GM21528 (cell line): ENCODE measurements around the gene AGBL4.

Experiments
- ATAC-seq: cut with Tn5 transposase; IDR thresholded peaks from one replicate; pipeline ENCODE4 v1.9.1; 2021; ENCODE audit warnings: mild to moderate bottlenecking, moderate library complexity; ENCODE audit not compliant: unreplicated experiment, low FRiP score

Gene AGBL4

DNA sequence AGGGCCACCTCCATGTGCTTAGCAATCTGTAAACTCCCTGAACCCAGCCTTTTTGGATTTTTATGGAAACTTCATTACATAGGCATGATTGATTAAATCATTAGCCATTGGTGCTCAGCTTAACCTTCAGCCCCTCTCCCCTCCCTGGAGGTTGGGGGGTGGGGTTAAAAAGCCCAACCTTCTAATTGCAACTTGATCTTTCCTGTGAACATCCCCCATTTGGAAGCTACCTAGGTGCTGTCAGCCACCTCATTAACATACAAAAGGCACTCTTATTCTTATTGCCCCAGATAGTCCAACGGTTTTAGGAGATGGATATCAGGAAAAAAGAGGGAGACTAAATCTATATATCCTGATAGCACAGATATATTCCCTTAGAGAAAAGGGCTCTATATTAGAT is 823.0 kb downstream of the AGBL4 start:
- no peak for ATAC-seq

DNA sequence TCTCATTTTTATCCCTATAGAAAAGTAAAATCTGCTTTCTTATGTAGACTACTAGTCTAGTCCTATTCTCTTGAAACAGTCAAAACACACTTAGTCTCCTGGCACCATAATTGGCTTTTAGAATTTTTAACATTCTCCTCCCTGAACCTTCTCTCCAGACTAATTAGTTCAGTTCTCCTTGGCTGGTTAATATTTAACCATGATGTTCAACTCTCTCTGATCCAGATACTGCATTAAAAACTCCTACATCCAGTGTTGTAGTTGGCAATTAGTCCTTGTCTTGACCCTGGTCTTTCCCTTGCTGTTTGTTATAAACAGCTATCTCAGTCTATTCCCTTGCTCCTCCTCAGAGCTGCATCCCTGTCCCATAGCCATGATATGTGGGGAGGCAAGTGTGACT is 824.2 kb downstream of the AGBL4 start:
- no peak for ATAC-seq

DNA sequence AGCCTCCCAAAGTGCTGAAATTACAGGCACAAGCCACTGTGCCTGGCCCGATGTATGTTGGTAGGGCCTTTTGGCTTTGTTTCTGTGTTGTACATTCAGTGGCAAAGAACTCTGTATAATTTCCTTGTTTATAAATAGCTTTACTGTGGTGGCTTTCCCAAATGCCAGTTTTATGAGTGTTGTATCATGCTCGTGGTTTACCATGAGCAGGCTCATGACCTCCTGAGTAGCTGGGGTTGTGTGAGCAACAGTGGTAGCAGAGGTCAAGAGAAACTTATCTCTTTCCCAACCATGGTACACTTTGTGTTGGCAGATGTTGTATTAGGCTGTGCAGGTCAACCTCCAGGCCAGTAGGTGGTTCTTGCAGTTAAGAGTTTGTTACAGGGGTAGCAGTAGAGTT is 826.7 kb downstream of the AGBL4 start:
- ATAC-seq: no peak

DNA sequence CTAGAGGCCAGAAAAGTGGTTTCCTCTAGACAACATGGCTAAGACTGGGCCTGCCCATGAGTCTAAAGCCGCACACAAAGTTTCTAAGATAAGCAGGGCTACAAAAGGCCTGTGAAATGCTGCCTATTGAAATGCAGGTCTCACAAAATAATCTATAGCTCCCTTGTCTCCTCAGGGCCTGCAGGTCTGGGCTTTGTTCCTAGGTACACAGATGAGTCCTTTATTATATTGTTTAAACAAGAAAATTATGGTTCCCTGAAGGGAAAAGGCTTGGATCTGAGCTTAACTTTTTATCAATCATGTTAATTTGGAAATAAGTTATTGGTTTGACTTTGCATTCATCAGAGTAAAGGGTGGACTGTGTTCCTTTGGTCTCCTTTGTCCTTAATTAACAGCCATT is 833.6 kb downstream of the AGBL4 start:
- ATAC-seq: no peak

DNA sequence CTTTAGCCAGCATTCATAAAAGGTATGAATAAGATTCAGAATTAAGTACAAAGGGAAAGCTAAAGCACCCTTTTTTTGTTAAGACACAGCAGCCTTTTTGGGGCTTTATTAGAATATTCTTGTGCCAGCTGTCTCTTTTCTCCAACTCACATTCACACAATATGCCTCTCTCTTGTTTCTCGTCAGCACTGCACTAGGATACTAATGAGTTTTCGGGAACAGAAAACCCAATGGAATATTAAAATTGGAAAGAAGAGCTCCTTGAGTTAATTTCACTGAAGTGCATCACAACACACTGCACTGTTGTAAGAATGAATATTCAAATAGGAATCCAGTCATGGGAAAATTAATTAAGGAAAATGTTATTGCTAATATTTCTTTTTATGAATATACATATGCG is 836.7 kb downstream of the AGBL4 start:
- ATAC-seq: no peak

DNA sequence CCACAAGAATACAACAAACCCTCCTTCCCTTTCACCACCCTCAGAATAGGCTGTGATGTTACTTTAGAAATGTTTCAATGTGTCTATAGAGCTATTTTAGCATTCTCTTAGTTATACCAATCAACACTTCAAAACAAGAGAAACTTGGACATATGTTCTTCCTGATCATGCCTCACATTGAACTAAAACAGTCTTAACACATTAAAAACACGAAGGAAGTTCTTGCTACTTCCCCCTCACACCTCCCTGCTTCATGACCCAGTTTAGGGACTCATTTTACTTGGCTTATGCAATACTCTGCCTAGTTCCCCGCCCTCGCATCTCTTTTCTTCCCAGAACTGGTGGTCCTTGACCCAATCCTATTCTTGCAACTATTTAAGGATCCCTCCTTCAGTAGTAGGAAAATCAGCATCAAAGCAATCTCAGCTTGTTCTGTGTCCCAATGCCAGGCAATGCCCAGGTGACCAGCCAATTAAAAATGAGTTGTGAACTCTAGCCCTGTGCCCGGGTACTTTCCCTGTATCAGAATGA is 838.2 kb downstream of the AGBL4 start:
- no peak for ATAC-seq

DNA sequence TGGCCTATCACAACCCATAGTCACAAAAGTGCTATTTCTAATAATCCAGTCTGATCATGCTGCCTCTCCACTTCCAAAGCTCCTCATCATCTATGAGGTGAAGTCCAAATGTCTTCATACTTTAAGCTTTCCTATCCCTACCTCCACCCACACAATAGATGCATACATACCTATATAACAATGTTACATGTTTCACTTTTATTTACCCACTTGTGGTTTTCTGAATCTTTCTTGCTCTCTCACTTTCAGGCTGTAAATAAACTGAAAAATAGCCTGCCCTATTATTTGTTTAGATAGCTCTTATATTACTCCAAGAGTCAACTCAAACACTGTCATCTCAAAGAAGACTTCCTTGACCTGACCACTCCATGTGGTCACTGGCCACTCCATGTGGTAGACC is 840.3 kb downstream of the AGBL4 start:
- no peak for ATAC-seq

DNA sequence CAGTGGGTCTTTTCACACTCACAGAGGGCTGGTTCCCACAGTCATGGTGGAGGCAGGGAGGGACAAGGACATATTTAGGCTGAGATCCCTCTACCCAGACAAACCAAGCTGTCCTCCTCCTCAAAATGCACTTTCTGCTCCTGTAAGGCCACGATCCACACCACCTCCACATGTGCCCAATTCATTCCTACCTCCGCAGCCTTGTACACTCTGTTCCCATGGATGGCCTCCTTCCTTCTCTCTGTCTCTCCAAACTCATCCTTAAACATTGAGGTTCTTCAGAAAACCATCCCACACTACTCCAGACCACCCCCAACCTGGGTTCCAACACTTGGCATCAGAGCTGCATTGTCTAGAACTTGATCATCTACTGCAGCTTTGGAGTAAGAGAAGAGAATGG is 842.7 kb downstream of the AGBL4 start:
- ATAC-seq: no peak

DNA sequence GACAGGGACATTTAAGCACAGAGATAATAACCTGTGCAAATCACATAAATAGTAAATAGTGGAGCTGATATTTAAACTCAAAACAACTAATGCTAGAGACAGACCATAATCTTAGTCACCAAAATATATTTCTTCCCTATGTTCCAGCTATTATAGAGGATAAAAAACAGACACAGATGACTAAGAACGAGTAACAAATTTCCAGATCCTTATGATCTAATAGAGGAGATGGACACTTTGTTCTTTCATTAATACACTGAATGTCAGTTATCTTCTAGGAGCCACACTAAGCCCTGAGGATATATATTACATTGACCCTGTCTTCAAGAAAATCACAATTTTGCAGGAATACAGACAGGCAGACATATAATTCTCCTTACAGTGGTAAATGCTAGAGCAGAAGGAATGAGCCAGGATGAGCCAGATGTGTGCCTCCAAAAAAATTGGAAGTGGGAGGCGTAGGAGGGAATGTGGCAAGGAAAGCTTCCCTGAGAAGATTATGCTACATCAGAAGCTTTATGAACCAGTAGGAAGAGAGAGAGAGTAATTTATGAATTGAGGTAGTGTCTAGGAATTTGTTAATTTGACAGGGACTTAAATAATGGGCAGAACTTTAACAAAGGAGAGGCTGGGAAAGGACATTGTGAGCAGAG is 851.7 kb downstream of the AGBL4 start:
- ATAC-seq: no peak

DNA sequence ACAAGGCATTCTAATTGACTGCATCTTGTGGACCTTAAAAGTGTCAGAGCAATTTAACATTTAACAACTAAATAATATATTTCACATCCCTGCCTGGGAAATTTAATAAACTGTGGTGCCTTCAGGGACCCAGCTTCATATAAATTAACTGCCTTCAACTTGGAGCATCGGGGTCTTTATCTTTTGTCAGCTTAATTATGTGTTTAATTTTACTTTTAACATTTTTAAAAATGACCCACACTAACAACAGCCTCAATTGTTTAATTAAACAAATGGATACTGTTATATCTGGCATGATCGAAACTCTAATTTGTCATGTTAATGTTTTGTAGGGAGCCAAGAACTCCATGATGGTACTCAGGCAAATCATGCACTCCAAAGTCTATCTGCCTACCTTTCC is 857.7 kb downstream of the AGBL4 start:
- ATAC-seq: no peak

DNA sequence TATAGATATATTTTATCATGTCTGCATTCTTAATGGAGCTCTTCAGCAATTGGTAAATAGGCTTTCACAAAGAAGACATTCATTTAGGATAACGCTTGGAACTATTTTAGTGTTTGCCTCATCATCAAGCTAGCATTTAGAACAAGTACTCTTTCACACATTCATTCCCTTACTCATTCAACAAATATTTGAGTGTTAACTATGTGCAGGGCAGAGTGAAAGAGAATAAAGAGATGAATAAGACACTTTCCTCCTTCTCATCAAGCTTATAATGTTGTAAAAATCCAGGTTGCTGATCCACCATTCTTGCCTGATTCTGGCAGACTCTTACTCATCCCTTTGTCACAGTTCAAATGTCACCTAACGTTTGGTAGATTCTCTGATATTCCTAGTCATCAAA is 860.7 kb downstream of the AGBL4 start:
- ATAC-seq: no peak

DNA sequence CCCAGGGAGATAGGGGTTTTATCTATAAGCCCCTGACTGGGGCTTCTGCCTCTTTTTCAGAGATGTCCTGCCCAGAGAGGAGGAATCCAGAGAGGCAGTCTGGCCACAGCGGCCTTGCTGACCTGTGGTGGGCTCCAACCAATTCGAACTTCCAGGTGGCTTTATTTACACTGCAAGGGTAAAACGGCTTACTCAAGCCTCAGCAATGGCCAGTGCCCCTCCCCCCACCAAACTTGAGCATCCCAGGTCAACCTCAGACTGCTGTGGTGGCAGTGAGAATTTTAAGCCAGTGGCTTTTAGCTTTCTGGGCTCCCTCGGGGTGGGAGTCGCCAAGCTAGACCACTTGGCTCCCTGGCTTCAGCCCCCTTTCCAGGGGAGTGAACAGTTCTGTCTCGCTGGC is 863.1 kb downstream of the AGBL4 start:
- no peak for ATAC-seq

DNA sequence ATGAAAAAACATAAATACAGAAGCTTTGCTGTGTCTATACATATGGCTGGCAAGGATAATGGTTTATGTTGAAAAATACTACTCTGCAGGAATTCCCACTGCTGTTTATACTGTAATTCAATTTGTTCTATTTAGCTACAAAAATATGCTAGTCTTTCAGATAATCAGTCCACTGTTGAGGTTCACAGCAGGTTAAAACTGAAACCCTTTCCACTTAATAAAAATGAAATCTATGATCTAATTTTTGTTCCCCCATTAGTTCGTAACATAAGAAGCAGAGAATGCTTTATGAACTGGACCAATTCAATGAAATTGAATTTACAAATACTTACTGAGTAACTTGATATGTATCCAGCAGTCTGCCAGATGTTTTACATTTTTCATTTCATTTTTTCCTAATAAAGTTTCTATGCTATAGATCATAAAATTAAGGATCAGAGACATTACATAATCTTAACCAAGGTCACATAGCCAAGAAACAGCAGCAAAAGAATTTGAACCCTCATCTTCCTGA is 887.0 kb downstream of the AGBL4 start:
- ATAC-seq: no peak

DNA sequence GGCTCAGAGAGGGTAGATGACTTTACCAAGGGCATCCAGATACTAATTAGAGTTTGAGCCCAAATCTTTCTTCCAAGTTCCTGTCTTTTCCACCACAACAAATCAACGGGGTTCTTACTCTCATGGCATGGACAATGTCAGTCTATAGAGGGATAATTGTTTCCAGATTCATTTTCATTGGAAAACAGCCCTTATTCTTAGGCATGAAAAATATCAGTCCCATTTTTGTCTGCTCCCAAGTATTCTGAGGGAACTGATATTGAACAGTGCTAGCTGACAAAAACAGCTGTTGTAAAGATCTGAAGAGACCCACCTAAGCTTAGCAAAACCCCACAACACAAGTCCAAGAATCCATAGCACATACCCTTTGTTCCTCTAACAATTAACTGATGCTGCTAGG is 898.0 kb downstream of the AGBL4 start:
- ATAC-seq: no peak

DNA sequence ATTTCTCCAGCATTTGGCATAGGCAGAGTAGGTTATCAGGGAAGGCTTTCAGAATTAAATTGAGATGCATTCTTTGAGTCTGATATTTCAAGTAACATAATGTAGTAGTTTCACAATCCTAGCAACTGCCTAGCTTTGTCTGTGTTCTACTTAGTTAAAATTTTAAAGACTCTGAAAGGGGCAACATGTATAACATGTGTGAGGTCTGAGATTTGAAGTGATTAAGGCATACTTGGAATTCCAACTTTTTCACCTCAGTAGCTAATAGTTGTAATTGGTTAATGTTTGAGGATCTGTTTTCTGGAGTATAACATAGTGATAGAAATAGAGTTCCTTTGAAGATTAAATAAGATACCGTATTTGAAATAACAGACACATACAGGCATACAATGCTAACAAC is 911.8 kb downstream of the AGBL4 start:
- no peak for ATAC-seq

DNA sequence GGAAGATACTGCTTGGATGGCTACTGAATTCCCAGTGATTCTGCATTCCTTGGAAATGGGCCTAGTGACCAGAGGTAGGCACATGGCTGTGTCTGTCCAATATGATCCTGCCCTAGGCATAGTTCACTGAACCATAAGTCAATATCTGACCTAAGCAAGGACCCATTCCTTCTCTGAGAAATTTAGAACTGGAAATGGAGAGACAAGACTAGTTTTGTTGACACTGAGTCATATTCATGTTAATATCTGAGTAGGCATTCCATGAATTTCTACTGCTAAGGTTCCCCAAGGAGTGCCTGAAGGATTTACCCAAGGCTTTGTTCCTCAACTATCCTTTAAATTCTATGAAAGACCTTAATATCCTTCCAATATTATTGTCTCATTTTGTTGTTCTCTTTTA is 917.3 kb downstream of the AGBL4 start:
- ATAC-seq: no peak

DNA sequence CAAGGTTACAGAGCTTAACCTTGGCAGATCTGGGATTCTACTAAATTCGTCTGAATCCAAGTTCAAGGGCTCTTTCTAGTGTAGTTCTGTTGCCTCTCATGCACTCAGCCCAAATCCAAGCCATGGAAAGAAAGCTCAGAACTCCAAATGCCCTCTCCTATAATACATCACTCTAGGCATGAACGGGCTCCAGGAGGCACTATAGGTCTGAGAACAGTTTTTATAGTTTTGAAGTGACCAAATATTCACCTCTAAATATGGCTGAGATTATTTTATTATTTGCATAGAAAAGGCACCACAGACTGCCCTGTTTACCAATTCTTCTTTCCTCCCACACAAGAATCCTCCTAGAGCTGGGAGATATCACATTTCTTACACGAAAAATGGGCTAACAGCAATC is 919.2 kb downstream of the AGBL4 start:
- no peak for ATAC-seq

DNA sequence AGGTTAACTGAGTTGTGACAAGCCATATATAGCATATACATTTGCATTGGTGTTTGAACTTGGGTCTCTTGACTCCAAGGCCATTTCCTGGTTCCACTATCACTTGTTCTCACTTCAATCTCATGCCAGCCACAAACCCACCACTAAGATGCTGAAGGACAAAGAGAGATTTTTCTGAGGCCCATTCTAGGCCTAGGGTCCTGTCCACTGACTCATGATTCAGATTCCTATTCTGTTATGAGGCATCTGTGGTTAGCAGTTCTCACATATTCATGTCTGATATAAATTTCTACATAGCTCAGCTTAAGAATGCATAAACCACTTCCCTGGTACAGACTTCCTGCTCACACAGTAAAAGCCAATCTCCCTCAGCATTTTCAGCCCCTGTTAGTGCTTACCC is 921.0 kb downstream of the AGBL4 start:
- no peak for ATAC-seq

DNA sequence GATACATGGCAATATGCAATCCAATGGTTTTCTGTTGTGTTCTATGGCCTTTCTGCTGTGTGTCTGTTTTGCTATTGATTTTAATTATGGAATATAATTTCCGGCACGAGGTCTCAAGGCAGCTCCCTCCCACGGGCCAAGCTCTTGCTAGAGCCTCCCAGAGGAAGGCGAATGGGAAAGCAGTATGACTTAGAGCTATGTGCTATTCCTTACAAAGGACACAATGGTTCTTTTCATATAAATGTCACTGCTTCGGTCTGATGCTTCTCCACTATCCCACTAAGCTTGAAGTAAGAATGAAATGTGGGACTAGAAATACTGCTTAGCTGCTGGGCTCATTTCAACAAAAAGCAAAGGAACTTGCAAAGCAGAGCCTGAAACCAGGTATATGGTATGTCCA is 924.9 kb downstream of the AGBL4 start:
- ATAC-seq: no peak

DNA sequence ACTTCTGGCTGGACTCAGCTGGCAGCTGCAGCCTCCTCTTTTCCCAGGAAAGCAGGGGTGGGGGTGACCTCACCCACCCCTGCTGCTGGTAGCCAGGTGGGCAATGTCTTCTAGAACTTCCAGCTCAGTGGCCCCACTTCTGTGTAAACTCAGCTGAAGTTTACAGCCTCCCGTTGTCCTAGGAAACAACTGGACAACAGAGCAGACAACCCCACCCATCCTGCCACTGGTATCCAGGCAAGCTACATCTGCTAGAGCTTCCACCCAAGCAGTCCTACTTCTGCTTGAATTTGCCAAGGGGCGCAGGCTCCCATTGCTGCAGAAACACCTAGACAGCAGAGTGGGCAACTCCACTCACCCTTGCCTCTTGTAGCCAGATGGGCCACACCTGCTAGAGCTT is 937.4 kb downstream of the AGBL4 start:
- no peak for ATAC-seq

DNA sequence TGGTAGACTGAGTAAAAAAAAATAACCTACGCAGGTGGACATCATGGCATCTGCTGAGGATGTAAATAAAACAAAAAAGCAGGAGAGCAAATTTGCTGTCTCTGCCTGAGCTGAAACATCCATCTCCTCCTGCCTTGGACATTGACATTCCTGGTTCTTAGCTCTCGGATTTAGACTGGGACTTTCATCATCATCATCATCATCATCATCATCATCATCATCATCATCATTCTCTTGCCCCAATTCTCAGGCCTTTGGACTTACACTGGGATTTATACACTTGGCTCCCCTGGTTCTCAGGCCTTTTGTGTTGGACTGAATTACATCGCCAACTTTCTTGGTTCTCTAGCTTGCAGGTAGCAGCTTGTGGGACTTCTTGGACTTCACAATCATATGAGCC is 938.7 kb downstream of the AGBL4 start:
- no peak for ATAC-seq

DNA sequence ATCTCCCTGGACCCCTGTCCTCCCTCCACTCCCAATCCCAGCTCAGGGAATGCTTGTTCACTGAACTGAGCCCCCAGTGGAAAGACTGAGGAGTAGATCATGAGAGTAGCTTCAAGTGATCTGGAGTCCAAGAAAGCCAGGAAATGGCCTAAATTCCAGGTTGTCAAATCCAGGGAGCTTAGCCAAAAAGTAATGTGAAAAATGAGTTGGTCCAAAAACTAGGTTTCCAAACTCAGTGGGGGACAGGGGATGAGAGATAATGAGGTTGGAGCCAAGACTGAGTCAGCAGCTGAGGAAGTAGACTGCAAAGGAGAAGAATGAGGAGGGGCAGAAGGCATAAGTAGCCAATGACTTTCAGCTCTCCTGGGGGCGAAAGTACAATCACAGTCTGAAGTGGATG is 963.0 kb downstream of the AGBL4 start:
- no peak for ATAC-seq

DNA sequence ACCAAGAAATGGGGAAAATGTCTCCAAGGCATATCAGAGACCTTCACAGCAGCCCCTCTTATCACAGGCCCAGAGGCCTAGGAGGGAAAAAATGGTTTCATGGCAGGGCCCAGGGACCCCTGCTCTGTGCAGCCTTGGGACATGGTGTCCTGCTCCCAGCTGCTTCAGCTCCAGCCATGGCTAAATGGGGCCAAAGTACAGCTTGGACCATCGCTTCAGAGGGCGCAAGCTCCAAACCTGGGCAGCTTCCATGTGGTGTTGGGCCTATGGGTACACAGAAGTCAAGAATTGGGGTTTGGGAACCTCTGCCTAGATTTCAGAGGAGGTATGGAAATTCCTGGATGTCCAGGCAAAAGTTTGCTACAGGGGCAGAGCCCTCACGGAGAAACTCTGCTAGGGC is 964.7 kb downstream of the AGBL4 start:
- ATAC-seq: no peak
